A549 (cell line): ENCODE data around the gene THEM4.
"Not testable (repeated sequence)": the region's sequence is repeated elsewhere in the genome, so short reads cannot be mapped to it uniquely, and the experiment has no call there.

ENCODE experiments used
- BHLHE40 ChIP-seq: IDR thresholded peaks from 2 replicates; pipeline ENCODE4 v1.6.1; 2012; ENCODE audit warnings: low read depth, low read length, inconsistent platforms
- CBX8 ChIP-seq: fragments of 200-600 bp; sonication (generic); IDR thresholded peaks from 2 replicates; pipeline ENCODE4 v1.6.1; 2016
- CTCF ChIP-seq: fragments of >200 bp; sonication (Bioruptor Twin); formaldehyde crosslinking; IDR thresholded peaks from 3 replicates; pipeline ENCODE4 v1.5.1; 2016
- EP300 ChIP-seq, 2 experiments: fragments of >200 bp; sonication (Bioruptor Twin); formaldehyde crosslinking; IDR thresholded peaks; 2 replicates in 1 of 2; 3 replicates in 1 of 2; pipeline ENCODE4 v1.6.1; 2016 to 2017
- HMGXB4 ChIP-seq: fragments of 250-450 bp; sonication (Bioruptor Pico); IDR thresholded peaks from 2 replicates; pipeline ENCODE4 v1.5.0; 2021; ENCODE audit warnings: mild to moderate bottlenecking, moderate library complexity, borderline replicate concordance
- MAZ ChIP-seq: fragments of 150-350 bp; IDR thresholded peaks from 2 replicates; pipeline ENCODE4 v1.6.1; 2014; ENCODE audit warnings: antibody characterized with exemption, low read depth, low read length, borderline replicate concordance
- POLR2A ChIP-seq: IDR thresholded peaks from 2 replicates; pipeline ENCODE4 v1.6.1; 2012; ENCODE audit warnings: mild to moderate bottlenecking, low read length
- REST ChIP-seq: fragments of 200-600 bp; sonication (generic); IDR thresholded peaks from 2 replicates; pipeline ENCODE4 v1.6.1; 2016; ENCODE audit warnings: antibody characterized with exemption, mild to moderate bottlenecking, moderate library complexity
- RFX5 ChIP-seq: fragments of 450-650 bp; IDR thresholded peaks from 2 replicates; pipeline ENCODE4 v1.7.1; 2014; ENCODE audit warnings: antibody characterized with exemption, mild to moderate bottlenecking, moderate library complexity

GRCh38 chr1:151882918-151883317, 26.4 kb downstream of the THEM4 start:
- TF ChIP-seq MAZ; CTCF; HMGXB4 (CRISPR knock-in tag); CBX8; RFX5; BHLHE40; EP300 (IDR thresholded peaks at IDR 0.05); POLR2A; REST: not testable (repeated sequence)
